CD4-positive, alpha-beta T cell treated with Interleukin-2 at 100 ng/mL for 4 hours (primary cell): ENCODE results near the gene BRSK2.
A peak's percentile ranks its signal among the peaks of the same experiment; 100 is the strongest.

Experiments used
- DNase-seq: peaks from one replicate; pipeline ENCODE4 v3.0.0-alpha.2; 2020; ENCODE audit warnings: low spot score

The BRSK2 gene

GRCh38 chr11:1453611-1454034 is 63.9 kb downstream of the BRSK2 start:
- peak; percentile 40 for DNase-seq

- DNase-seq, result no peak
Observed at GRCh38 chr11:1454576-1454975, 64.8 kb downstream of the BRSK2 start.

GRCh38 chr11:1455032-1455762 is 65.5 kb downstream of the BRSK2 start:
- DNase-seq, result no peak

- no peak for DNase-seq
Observed at GRCh38 chr11:1455763-1456060, 66.0 kb downstream of the BRSK2 start.

- DNase-seq, result no peak
Observed at GRCh38 chr11:1456176-1456575, 66.4 kb downstream of the BRSK2 start.

GRCh38 chr11:1456596-1457325 is 67.0 kb downstream of the BRSK2 start:
- no peak for DNase-seq

- DNase-seq, result no peak
Observed at GRCh38 chr11:1457326-1457680, 67.6 kb downstream of the BRSK2 start.

GRCh38 chr11:1457856-1458255 is 68.1 kb downstream of the BRSK2 start:
- no peak for DNase-seq

- no peak for DNase-seq
Observed at GRCh38 chr11:1458340-1459218, 68.8 kb downstream of the BRSK2 start.

- DNase-seq, result no peak
Observed at GRCh38 chr11:1459219-1459575, 69.5 kb downstream of the BRSK2 start.

GRCh38 chr11:1459764-1460395 is 70.1 kb downstream of the BRSK2 start:
- DNase-seq, result no peak

- no peak for DNase-seq
Observed at GRCh38 chr11:1460396-1460985, 70.8 kb downstream of the BRSK2 start.

GRCh38 chr11:1460986-1461825 is 71.5 kb downstream of the BRSK2 start:
- DNase-seq, result no peak

- no peak for DNase-seq
Observed at GRCh38 chr11:1461826-1462697, 72.3 kb downstream of the BRSK2 start.

- no peak for DNase-seq
Observed at GRCh38 chr11:1462698-1462975, 72.9 kb downstream of the BRSK2 start.

GRCh38 chr11:1463056-1463455 is 73.3 kb downstream of the BRSK2 start:
- no peak for DNase-seq

GRCh38 chr11:1466784-1467183 is 77.0 kb downstream of the BRSK2 start:
- DNase-seq, result no peak

GRCh38 chr11:1467270-1467669 is 77.5 kb downstream of the BRSK2 start:
- DNase-seq, result no peak

- DNase-seq, result no peak
Observed at GRCh38 chr11:1468002-1468401, 78.3 kb downstream of the BRSK2 start.

GRCh38 chr11:1468473-1469066 is 78.8 kb downstream of the BRSK2 start:
- DNase-seq, result no peak
